Ovary (tissue), 9 donors: Measurements from ENCODE around the gene LCE1F. TPM values are rescaled to one million over a fixed set of nuclear protein-coding genes. Genes with fewer than 3 reads are reported as not detected.

Experiments
- DNase-seq, 5 donors: peaks; one replicate each; pipeline ENCODE4 v3.0.0-alpha.2; 2019 to 2020
- H3K27ac ChIP-seq, 2 donors: fragments of 200-600 bp; one replicate each; pipeline versions ENCODE4 v1.5.1 to v1.8.0; 2019 to 2022
- H3K27me3 ChIP-seq: fragments of 200-600 bp; one replicate; pipeline ENCODE4 v1.8.0; 2022
- H3K36me3 ChIP-seq: fragments of 200-600 bp; sonication (generic); one replicate; pipeline ENCODE4 v1.5.1; 2019
- H3K4me1 ChIP-seq: one replicate; pipeline ENCODE4 v1.8.1; 2013; ENCODE audit warnings: mild to moderate bottlenecking, moderate library complexity; ENCODE audit not compliant: insufficient read depth
- H3K4me3 ChIP-seq: fragments of 200-600 bp; sonication (generic); one replicate; pipeline ENCODE4 v1.5.1; 2017
- H3K9me3 ChIP-seq, 2 donors: fragments of 200-600 bp in 1 of 2; sonication (generic) in 1 of 2; one replicate each; pipeline versions ENCODE4 v1.5.1 to v1.8.1; 2013 to 2019; ENCODE audit warnings: mild to moderate bottlenecking in 1 of 2, moderate library complexity in 1 of 2
- EP300 ChIP-seq: sonication (generic); formaldehyde crosslinking; IDR thresholded peaks from one replicate; pipeline ENCODE4 v1.6.1; 2017; ENCODE audit warnings: antibody characterized with exemption
- POLR2A ChIP-seq: fragments of 450-650 bp; IDR thresholded peaks from one replicate; pipeline ENCODE4 v1.6.1; 2017; ENCODE audit warnings: antibody characterized with exemption, mild to moderate bottlenecking, moderate library complexity
- intact Hi-C, 4 donors: fragments of 100-400 bp; cut with DNase I; formaldehyde crosslinking; loops; one replicate each; pipeline versions ENCODE4 v1.11.0 to v1.15.1; 2022 to 2023
- polyA plus RNA-seq, 2 donors: library from polyadenylated mRNA; stranded (reverse); fragments of 200-250 nt in 1 of 2; fragments of 350-450 nt in 1 of 2; fragmentation: Illumina TruSeq in 1 of 2; extraction: RNeasy Lipid Tissue Mini Kit (QIAGEN cat#74804) in 1 of 2; gene quantifications; one replicate each; pipeline ENCODE4 v1.2.3, GENCODE V29; 2013 to 2014
- total RNA-seq, 7 donors: library from RNA; depleted of rRNA in 2 of 7; stranded (reverse); fragments of >200 nt in 2 of 7; fragmentation: NEBNext Ultra II Directional in 3 of 7; extraction: Animal tissue kit (Norgen Biotek cat#: 25700) in 3 of 7; gene quantifications; one replicate each; pipeline versions ENCODE4 v1.1.0 to v1.2.4, GENCODE V29; 2016 to 2023
- TF ChIP-seq, protein P1 (sequence below), 3 donors: fragments of 450-650 bp in 2 of 3; fragments of 200-600 bp in 1 of 3; IDR thresholded peaks; one replicate each; pipeline versions ENCODE4 v1.5.1 to v1.8.0; 2016 to 2022; ENCODE audit warnings: antibody characterized with exemption in 3 of 3, mild to moderate bottlenecking in 1 of 3
- donor health status: DM: no; HTN: no; CAD: no; lungs with moderate emphysema.
- donor health status: DM: no; HTN: no; CAD: no.
- donor health status: Bipolar disorder and iron deficiency.
- donor health status: DM: yes; HTN: yes; CAD: no.
- donor health status: DM: no; HTN: no; CAD: no.
- donor health status: DM: yes; HTN: yes; CAD: no.

The LCE1F gene
- total and polyA plus RNA-seq, 9 donors, result not detected

DNA sequence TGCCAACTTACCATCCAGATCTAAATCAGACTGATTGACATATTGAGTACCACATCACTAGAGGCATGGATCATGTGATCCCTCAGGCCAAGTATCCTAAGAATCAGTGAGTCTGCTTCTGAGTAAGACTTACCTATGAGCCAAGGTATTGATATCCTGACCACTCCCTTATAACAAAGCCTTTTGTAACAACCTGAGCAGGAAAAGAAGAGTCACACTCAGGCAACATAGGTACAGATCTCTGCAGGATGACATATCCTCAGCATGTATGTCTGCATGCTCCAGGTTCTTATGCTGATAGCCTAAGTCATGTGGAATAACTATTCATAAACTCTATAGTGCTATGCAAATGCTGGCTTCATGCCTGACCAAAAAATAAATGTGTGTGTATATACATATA is 50.0 kb downstream of the LCE1F start:
- H3K27ac ChIP-seq, result no peak overlapping the region
- H3K4me3 ChIP-seq, result no peak overlapping the region
- no peak for DNase-seq
- no peaks in the 10 kb centered on the region for H3K9me3 ChIP-seq
- TF ChIP-seq POLR2A (no peak), EP300 (no peak)
- TF ChIP-seq, protein P1, sequence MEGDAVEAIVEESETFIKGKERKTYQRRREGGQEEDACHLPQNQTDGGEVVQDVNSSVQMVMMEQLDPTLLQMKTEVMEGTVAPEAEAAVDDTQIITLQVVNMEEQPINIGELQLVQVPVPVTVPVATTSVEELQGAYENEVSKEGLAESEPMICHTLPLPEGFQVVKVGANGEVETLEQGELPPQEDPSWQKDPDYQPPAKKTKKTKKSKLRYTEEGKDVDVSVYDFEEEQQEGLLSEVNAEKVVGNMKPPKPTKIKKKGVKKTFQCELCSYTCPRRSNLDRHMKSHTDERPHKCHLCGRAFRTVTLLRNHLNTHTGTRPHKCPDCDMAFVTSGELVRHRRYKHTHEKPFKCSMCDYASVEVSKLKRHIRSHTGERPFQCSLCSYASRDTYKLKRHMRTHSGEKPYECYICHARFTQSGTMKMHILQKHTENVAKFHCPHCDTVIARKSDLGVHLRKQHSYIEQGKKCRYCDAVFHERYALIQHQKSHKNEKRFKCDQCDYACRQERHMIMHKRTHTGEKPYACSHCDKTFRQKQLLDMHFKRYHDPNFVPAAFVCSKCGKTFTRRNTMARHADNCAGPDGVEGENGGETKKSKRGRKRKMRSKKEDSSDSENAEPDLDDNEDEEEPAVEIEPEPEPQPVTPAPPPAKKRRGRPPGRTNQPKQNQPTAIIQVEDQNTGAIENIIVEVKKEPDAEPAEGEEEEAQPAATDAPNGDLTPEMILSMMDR (IDR thresholded peaks at IDR 0.05), result no peak
- no peaks in the 10 kb centered on the region for H3K36me3 ChIP-seq
- no peaks in the 10 kb centered on the region for H3K27me3 ChIP-seq
- intact Hi-C loops, result no loop called here
- H3K4me1 ChIP-seq, result no peaks in the 10 kb centered on the region

Other genes starting within 250 kb of the LCE1F start
- not detected for gene LCE3E, start 208.4 kb upstream of the LCE1F start, total RNA-seq
- gene LCE3E, start 208.4 kb upstream of the LCE1F start, polyA plus RNA-seq, result not detected
- gene LCE3D, start 194.6 kb upstream of the LCE1F start, total RNA-seq, result not detected
- gene LCE3D, start 194.6 kb upstream of the LCE1F start, polyA plus RNA-seq, result not detected
- not detected for gene LCE3C, start 174.9 kb upstream of the LCE1F start, total RNA-seq
- gene LCE3C, start 174.9 kb upstream of the LCE1F start, polyA plus RNA-seq, result not detected
- gene LCE3B, start 161.3 kb upstream of the LCE1F start, total RNA-seq, result not detected
- not detected for gene LCE3B, start 161.3 kb upstream of the LCE1F start, polyA plus RNA-seq
- not detected for gene LCE3A, start 152.0 kb upstream of the LCE1F start, total RNA-seq
- not detected for gene LCE3A, start 152.0 kb upstream of the LCE1F start, polyA plus RNA-seq
- gene LCE2D, start 111.8 kb upstream of the LCE1F start, total RNA-seq, result not detected
- not detected for gene LCE2D, start 111.8 kb upstream of the LCE1F start, polyA plus RNA-seq
- gene LCE2C, start 99.9 kb upstream of the LCE1F start, total RNA-seq, result not detected
- not detected for gene LCE2C, start 99.9 kb upstream of the LCE1F start, polyA plus RNA-seq
- not detected for gene LCE2B, start 89.0 kb upstream of the LCE1F start, total RNA-seq
- not detected for gene LCE2B, start 89.0 kb upstream of the LCE1F start, polyA plus RNA-seq
- gene LCE2A, start 76.8 kb upstream of the LCE1F start, total RNA-seq, result not detected
- gene LCE2A, start 76.8 kb upstream of the LCE1F start, polyA plus RNA-seq, result not detected
- not detected for gene LCE4A, start 67.0 kb upstream of the LCE1F start, total RNA-seq
- gene LCE4A, start 67.0 kb upstream of the LCE1F start, polyA plus RNA-seq, result not detected
- gene KPRP, start 17.1 kb upstream of the LCE1F start, total RNA-seq, result not detected
- not detected for gene KPRP, start 17.1 kb upstream of the LCE1F start, polyA plus RNA-seq
- not detected for gene LCE1E, start 11.1 kb downstream of the LCE1F start, total RNA-seq
- gene LCE1E, start 11.1 kb downstream of the LCE1F start, polyA plus RNA-seq, result not detected
- not detected for gene LCE1D, start 21.6 kb downstream of the LCE1F start, total RNA-seq
- not detected for gene LCE1D, start 21.6 kb downstream of the LCE1F start, polyA plus RNA-seq
- gene LCE1C, start 31.5 kb downstream of the LCE1F start, total RNA-seq, result not detected
- not detected for gene LCE1C, start 31.5 kb downstream of the LCE1F start, polyA plus RNA-seq
- not detected for gene LCE1B, start 36.8 kb downstream of the LCE1F start, total RNA-seq
- gene LCE1B, start 36.8 kb downstream of the LCE1F start, polyA plus RNA-seq, result not detected
- not detected for gene LCE1A, start 52.3 kb downstream of the LCE1F start, total RNA-seq
- not detected for gene LCE1A, start 52.3 kb downstream of the LCE1F start, polyA plus RNA-seq
- not detected for gene LCE6A, start 67.7 kb downstream of the LCE1F start, total RNA-seq
- gene LCE6A, start 67.7 kb downstream of the LCE1F start, polyA plus RNA-seq, result not detected
- not detected for gene LCE7A, start 84.9 kb downstream of the LCE1F start, total RNA-seq
- not detected for gene LCE7A, start 84.9 kb downstream of the LCE1F start, polyA plus RNA-seq
- under 1 TPM in 1 of 7 donors, not detected in 6; 0.35 TPM for gene SMCP, start 103.2 kb downstream of the LCE1F start, total RNA-seq
- under 1 TPM in 1 of 2 donors, not detected in 1; 0.18 TPM for gene SMCP, start 103.2 kb downstream of the LCE1F start, polyA plus RNA-seq
- gene IVL, start 133.4 kb downstream of the LCE1F start, total RNA-seq, result not detected
- not detected for gene IVL, start 133.4 kb downstream of the LCE1F start, polyA plus RNA-seq
- gene SPRR5, start 172.1 kb downstream of the LCE1F start, total RNA-seq, result not detected
- gene SPRR5, start 172.1 kb downstream of the LCE1F start, polyA plus RNA-seq, result not detected
- not detected for gene SPRR4, start 195.5 kb downstream of the LCE1F start, total RNA-seq
- not detected for gene SPRR4, start 195.5 kb downstream of the LCE1F start, polyA plus RNA-seq
- not detected for gene SPRR1A, start 208.9 kb downstream of the LCE1F start, total RNA-seq
- not detected for gene SPRR1A, start 208.9 kb downstream of the LCE1F start, polyA plus RNA-seq
- gene SPRR3, start 226.6 kb downstream of the LCE1F start, total RNA-seq, result under 1 TPM in 1 of 7 donors, not detected in 6; 0.85 TPM
- gene SPRR3, start 226.6 kb downstream of the LCE1F start, polyA plus RNA-seq, result not detected